H1 (cell line): ENCODE measurements around the gene OR51E1. TPM values are rescaled to one million over a fixed set of nuclear protein-coding genes. Genes with fewer than 3 reads are reported as not detected.

Source experiments
- CTCF ChIA-PET: fragments of 300-600 bp; sonication (Branson Sonifier 250); formaldehyde crosslinking; loops from one replicate; lab custom pipeline; 2021; ENCODE audit not compliant: partially characterized antibody; lab: Charles Lee
- POLR2A ChIA-PET: fragments of 300-600 bp; sonication (Branson Sonifier 250); formaldehyde crosslinking; loops from one replicate; lab custom pipeline; 2021; ENCODE audit warnings: inconsistent platforms; ENCODE audit not compliant: partially characterized antibody; lab: Charles Lee
- DNase-seq, 2 experiments: peaks; one replicate each; pipeline versions ENCODE4 v3.0.0 to v3.0.0-alpha.2; 2010 to 2022; ENCODE audit warnings: low spot score in 2 of 2, low read depth in 1 of 2, mixed read lengths in 1 of 2
- FAIRE-seq: peaks from 2 replicates; lab custom pipeline; 2011; peaks lifted over from hg19 to GRCh38; lab: Jason Lieb, UNC
- H2AFZ ChIP-seq: 2 replicates; pipeline ENCODE4 v1.8.1; 2012; ENCODE audit warnings: low read length, inconsistent platforms
- H2AK5ac ChIP-seq: 2 replicates; pipeline ENCODE4 v1.6.1; 2013; ENCODE audit warnings: low read depth, low read length
- H2BK120ac ChIP-seq: replicated peaks from 2 replicates; pipeline ENCODE3; 2013; ENCODE audit warnings: low read depth, low read length, inconsistent platforms
- H2BK12ac ChIP-seq: 2 replicates; pipeline ENCODE4 v1.6.1; 2013; ENCODE audit warnings: low read depth, low read length
- H2BK15ac ChIP-seq: 2 replicates; pipeline ENCODE4 v1.6.1; 2013; ENCODE audit warnings: low read length
- H2BK20ac ChIP-seq: 2 replicates; pipeline ENCODE4 v1.6.1; 2013; ENCODE audit warnings: low read length
- H2BK5ac ChIP-seq: 2 replicates; pipeline ENCODE4 v1.6.1; 2013; ENCODE audit warnings: low read depth, low read length
- H3K14ac ChIP-seq: 2 replicates; pipeline ENCODE4 v1.6.1; 2013; ENCODE audit warnings: inconsistent platforms; ENCODE audit not compliant: insufficient read length
- H3K18ac ChIP-seq: 2 replicates; pipeline ENCODE4 v1.6.1; 2013; ENCODE audit warnings: low read length; ENCODE audit errors: extremely low read depth
- H3K23ac ChIP-seq: 2 replicates; pipeline ENCODE4 v1.6.1; 2013; ENCODE audit warnings: inconsistent platforms; ENCODE audit not compliant: insufficient read length
- H3K23me2 ChIP-seq: 2 replicates; pipeline ENCODE4 v1.6.1; 2013; ENCODE audit warnings: low read depth, low read length
- H3K27ac ChIP-seq: 2 replicates; pipeline ENCODE4 v1.6.1; 2011; ENCODE audit warnings: low read depth, low read length, inconsistent platforms
- H3K27me3 ChIP-seq, 4 experiments: replicated peaks in 1 of 4; 1 replicate in 1 of 4; 2 replicates in 3 of 4; pipeline versions ENCODE4 v1.6.1 to v1.8.1; 2011 to 2013; ENCODE audit warnings: low read length in 3 of 4, mild to moderate bottlenecking in 3 of 4, inconsistent platforms in 2 of 4, mixed read lengths in 2 of 4, moderate library complexity in 1 of 4; ENCODE audit not compliant: control insufficient read depth in 3 of 4, insufficient read depth in 3 of 4; ENCODE audit errors: extremely low read depth in 1 of 4
- H3K36me3 ChIP-seq, 4 experiments: 2 replicates each; pipeline versions ENCODE4 v1.6.1 to v1.8.1; 2011 to 2013; ENCODE audit warnings: mild to moderate bottlenecking in 4 of 4, low read length in 3 of 4, moderate library complexity in 2 of 4, control low read depth in 1 of 4, inconsistent platforms in 1 of 4; ENCODE audit not compliant: insufficient read depth in 4 of 4, control insufficient read depth in 2 of 4
- H3K4ac ChIP-seq: replicated peaks from 2 replicates; pipeline ENCODE3; 2013; ENCODE audit warnings: low read length, low read depth, mixed read lengths, inconsistent platforms; ENCODE audit not compliant: insufficient read length
- H3K4me1 ChIP-seq, 4 experiments: replicated peaks in 1 of 4; 1 replicate in 1 of 4; 2 replicates in 3 of 4; pipeline versions ENCODE4 v1.6.1 to v1.8.1; 2011 to 2013; ENCODE audit warnings: low read length in 3 of 4, inconsistent platforms in 2 of 4, mixed read lengths in 1 of 4; ENCODE audit not compliant: insufficient read depth in 4 of 4, control insufficient read depth in 3 of 4
- H3K4me2 ChIP-seq, 2 experiments: 2 replicates each; pipeline versions ENCODE4 v1.6.1 to v1.8.1; 2011 to 2013; ENCODE audit warnings: low read depth in 2 of 2, low read length in 2 of 2, control low read depth in 1 of 2, inconsistent platforms in 1 of 2, mild to moderate bottlenecking in 1 of 2; ENCODE audit not compliant: insufficient read depth in 1 of 2
- H3K4me3 ChIP-seq, 4 experiments: fragments of 200-600, 300-600 bp in 1 of 4; sonication (generic), shearing (Covaris generic), sonication (Bioruptor Twin) in 1 of 4; 2 replicates each; pipeline versions ENCODE4 v1.5.1 to v1.8.1; 2011 to 2016; ENCODE audit warnings: low read length in 4 of 4, low read depth in 3 of 4, control low read depth in 2 of 4, inconsistent platforms in 2 of 4, mild to moderate bottlenecking in 2 of 4, mixed read lengths in 1 of 4, moderate library complexity in 1 of 4; ENCODE audit not compliant: insufficient read depth in 2 of 4; ENCODE audit errors: extremely low read depth in 1 of 4
- H3K56ac ChIP-seq: replicated peaks from 2 replicates; pipeline ENCODE3; 2013; ENCODE audit warnings: low read depth, mild to moderate bottlenecking, mixed read lengths, low read length, inconsistent platforms; ENCODE audit not compliant: insufficient read length
- H3K79me1 ChIP-seq: 2 replicates; pipeline ENCODE4 v1.6.1; 2013; ENCODE audit warnings: low read depth, low read length, control low read depth
- H3K79me2 ChIP-seq, 2 experiments: 2 replicates each; pipeline versions ENCODE4 v1.6.1 to v1.8.1; 2012 to 2013; ENCODE audit warnings: low read length in 2 of 2, mild to moderate bottlenecking in 2 of 2, inconsistent platforms in 1 of 2; ENCODE audit not compliant: insufficient read depth in 2 of 2, control insufficient read depth in 1 of 2
- H3K9ac ChIP-seq, 4 experiments: replicated peaks in 1 of 4; 1 replicate in 1 of 4; 2 replicates in 3 of 4; pipeline versions ENCODE4 v1.6.1 to v1.8.1; 2011 to 2013; ENCODE audit warnings: low read depth in 3 of 4, low read length in 3 of 4, control low read depth in 2 of 4, mild to moderate bottlenecking in 2 of 4, moderate library complexity in 2 of 4, inconsistent platforms in 1 of 4; ENCODE audit errors: extremely low read depth in 1 of 4
- H3K9me3 ChIP-seq, 2 experiments: 2 replicates each; pipeline versions ENCODE4 v1.6.1 to v1.8.1; 2012 to 2013; ENCODE audit warnings: mild to moderate bottlenecking in 2 of 2, moderate library complexity in 2 of 2, control low read depth in 1 of 2, inconsistent platforms in 1 of 2, low read depth in 1 of 2, low read length in 1 of 2, mixed read lengths in 1 of 2; ENCODE audit not compliant: insufficient read depth in 2 of 2
- H4K20me1 ChIP-seq, 2 experiments: replicated peaks in 1 of 2; 2 replicates each; pipeline versions ENCODE3 to v1.8.1; 2011 to 2013; ENCODE audit warnings: inconsistent platforms in 2 of 2, low read length in 2 of 2, mild to moderate bottlenecking in 1 of 2; ENCODE audit not compliant: insufficient read depth in 2 of 2, control insufficient read depth in 1 of 2
- H4K5ac ChIP-seq: 2 replicates; pipeline ENCODE4 v1.6.1; 2013; ENCODE audit warnings: low read length, low read depth, mixed read lengths, inconsistent platforms; ENCODE audit not compliant: insufficient read length
- H4K8ac ChIP-seq: 2 replicates; pipeline ENCODE4 v1.8.0; 2013; ENCODE audit warnings: mild to moderate bottlenecking, moderate library complexity, low read length, inconsistent platforms; ENCODE audit not compliant: insufficient read depth; ENCODE audit errors: extremely low read depth
- H4K91ac ChIP-seq: replicated peaks from 2 replicates; pipeline ENCODE3; 2013; ENCODE audit warnings: low read length, mixed read lengths, inconsistent platforms; ENCODE audit not compliant: insufficient read length
- CEBPB ChIP-seq: IDR thresholded peaks from 2 replicates; pipeline ENCODE4 v1.6.1; 2012; ENCODE audit warnings: low read depth, low read length
- FOSL1 ChIP-seq: IDR thresholded peaks from 2 replicates; pipeline ENCODE4 v1.6.1; 2011; ENCODE audit warnings: mild to moderate bottlenecking, low read depth, low read length, moderate library complexity; ENCODE audit not compliant: insufficient read depth
- POLR2A ChIP-seq, 2 experiments: IDR thresholded peaks; 1 replicate in 1 of 2; 2 replicates in 1 of 2; pipeline ENCODE4 v1.6.1; 2011; ENCODE audit warnings: low read depth in 2 of 2, low read length in 2 of 2, mild to moderate bottlenecking in 2 of 2; ENCODE audit errors: control extremely low read depth in 1 of 2
- RBBP5 ChIP-seq: IDR thresholded peaks from 2 replicates; pipeline ENCODE4 v1.7.1; 2012; ENCODE audit warnings: low read depth, mild to moderate bottlenecking, inconsistent platforms, low read length, moderate library complexity, borderline replicate concordance
- WGBS, 2 experiments: shearing (Covaris generic) in 1 of 2; methylation state at CpG; one replicate each; pipeline versions ENCODE4 v1.1.6 to v1.1.7; 2013 to 2015; ENCODE audit warnings: low lambda C conversion rate in 2 of 2, mixed read lengths in 2 of 2, inconsistent platforms in 1 of 2, low coverage in 1 of 2, missing lambda C conversion rate in 1 of 2; ENCODE audit not compliant: insufficient replicate concordance in 2 of 2, insufficient coverage in 1 of 2, insufficient read length in 1 of 2; ENCODE audit errors: extremely low coverage in 1 of 2, missing lambda C conversion rate in 1 of 2; 5-methylcytosine and 5-hydroxymethylcytosine counted together
- polyA plus RNA-seq, 7 experiments: library from polyadenylated mRNA; depleted of rRNA in 3 of 7; stranded (reverse) in 5 of 7; unstranded in 2 of 7; fragments of >200 nt in 5 of 7; fragments of 200-250 nt in 2 of 7; gene quantifications; 1 replicate in 5 of 7; 2 replicates in 1 of 7; 4 replicates in 1 of 7; pipeline versions ENCODE4 v1.2.1 to v1.2.3, GENCODE V29; 2011 to 2013; ENCODE audit warnings: missing spikeins in 2 of 7, mixed read lengths in 2 of 7
- total RNA-seq: library from RNA; stranded (reverse); fragmentation: NEBNext Ultra II Directional; extraction: Animal tissue kit (Norgen Biotek cat#: 25700); gene quantifications from 2 replicates; pipeline ENCODE4 v1.2.1, GENCODE V29; 2021

OR51E1 gene
- total and polyA plus RNA-seq, 2 of the 8 experiments (the other 6 are each of a cell fraction or from before 2014, with no cell fraction given): not detected

GRCh38 chr11:4665424-4665823, 21.6 kb downstream of the OR51E1 start:
- Histone ChIP-seq H2AFZ (no peak overlapping the region), H3K27me3 (no peaks in the 10 kb centered on the region; a peak in 1 of 7 replicates), H3K9ac (no peak overlapping the region), H3K79me2 (no peaks in the 10 kb centered on the region), H4K8ac (no peak overlapping the region), H4K5ac (no peak overlapping the region), H3K14ac (no peak overlapping the region), H4K91ac (no peak overlapping the region), H3K27ac (no peak overlapping the region), H3K23me2 (peaks cover 3% of the 10 kb centered on the region; the same call in 1 of the 2 replicates), H2BK5ac (no peak overlapping the region), H3K18ac (no peak overlapping the region), H3K4ac (no peak overlapping the region), H2BK120ac (no peak overlapping the region), H2BK20ac (no peak overlapping the region), H3K36me3 (no peaks in the 10 kb centered on the region), H3K23ac (no peak overlapping the region), H3K79me1 (no peaks in the 10 kb centered on the region), H3K4me1 (no peaks in the 10 kb centered on the region; a peak in 1 of 7 replicates), H3K9me3 (no peaks in the 10 kb centered on the region), H3K56ac (no peak overlapping the region), H3K4me2 (no peak overlapping the region), H4K20me1 (no peaks in the 10 kb centered on the region), H2BK15ac (no peak overlapping the region), H2BK12ac (no peak overlapping the region), H2AK5ac (no peak overlapping the region), H3K4me3 (no peak overlapping the region)
- DNase-seq: no peak
- FAIRE-seq: no peak
- TF ChIP-seq RBBP5 (no peak), POLR2A (IDR thresholded peaks at IDR 0.05; ENCODE audit: control extremely low read depth in 1 of 2, low read depth in 2 of 2, low read length in 2 of 2) (no peak), FOSL1 (no peak), CEBPB (no peak)
- POLR2A ChIA-PET: no interaction called here
- CTCF ChIA-PET: interaction anchor here (2.3 kb wide), 1 partner anchor 28 kb away, joined by 8 read pairs; the partner anchor contains the start of gene OR51D1
- WGBS, 2 experiments: 85% methylated on average over 2 of the region's 2 CpGs; no CpG with 5 or more reads in 1 of the 2 experiments
